IPS-15b (cell line): ENCODE measurements around the gene PDE3B.
"Not testable (repeated sequence)": the region's sequence is repeated elsewhere in the genome, so short reads cannot be mapped to it uniquely, and the experiment has no call there.

Experiments
- H3K27me3 ChIP-seq: one replicate; pipeline ENCODE4 v1.6.1; 2013; ENCODE audit warnings: low read length; ENCODE audit not compliant: control insufficient read depth, insufficient read depth
- H3K36me3 ChIP-seq: one replicate; pipeline ENCODE4 v1.6.1; 2013; ENCODE audit warnings: low read length; ENCODE audit not compliant: control insufficient read depth, insufficient read depth
- H3K4me1 ChIP-seq: one replicate; pipeline ENCODE4 v1.6.1; 2013; ENCODE audit warnings: mild to moderate bottlenecking, low read length; ENCODE audit not compliant: control insufficient read depth, insufficient read depth
- H3K4me3 ChIP-seq: one replicate; pipeline ENCODE4 v1.5.1; 2013; ENCODE audit warnings: low read depth, low read length
- H3K9ac ChIP-seq: one replicate; pipeline ENCODE4 v1.6.1; 2013; ENCODE audit warnings: low read depth, mild to moderate bottlenecking, low read length
- H3K9me3 ChIP-seq: one replicate; pipeline ENCODE4 v1.6.1; 2013; ENCODE audit warnings: mild to moderate bottlenecking, low read length; ENCODE audit not compliant: control insufficient read depth, insufficient read depth

Gene PDE3B

DNA sequence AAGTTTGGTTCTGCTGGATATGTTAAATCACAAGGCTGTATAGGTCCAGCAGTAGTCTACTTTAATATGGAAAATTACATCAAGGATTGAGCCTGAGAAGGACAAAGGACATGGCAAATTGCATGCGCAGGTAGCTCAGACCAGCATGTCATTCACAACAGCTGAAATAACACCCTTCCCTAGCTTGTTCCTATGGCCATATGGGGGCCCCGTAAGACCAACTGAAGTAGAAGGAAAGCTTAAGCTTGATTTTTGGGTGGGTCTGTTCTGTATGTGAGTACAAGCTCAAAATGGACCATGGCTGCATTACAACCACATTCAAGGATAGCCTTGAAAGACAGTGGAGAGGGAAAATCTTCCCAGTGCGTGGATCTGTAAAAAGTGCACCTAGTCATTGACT is 20.6 kb upstream of the PDE3B start:
- Histone ChIP-seq H3K4me1 (no peaks in the 10 kb centered on the region), H3K9ac (no peak overlapping the region), H3K9me3 (no peaks in the 10 kb centered on the region)

DNA sequence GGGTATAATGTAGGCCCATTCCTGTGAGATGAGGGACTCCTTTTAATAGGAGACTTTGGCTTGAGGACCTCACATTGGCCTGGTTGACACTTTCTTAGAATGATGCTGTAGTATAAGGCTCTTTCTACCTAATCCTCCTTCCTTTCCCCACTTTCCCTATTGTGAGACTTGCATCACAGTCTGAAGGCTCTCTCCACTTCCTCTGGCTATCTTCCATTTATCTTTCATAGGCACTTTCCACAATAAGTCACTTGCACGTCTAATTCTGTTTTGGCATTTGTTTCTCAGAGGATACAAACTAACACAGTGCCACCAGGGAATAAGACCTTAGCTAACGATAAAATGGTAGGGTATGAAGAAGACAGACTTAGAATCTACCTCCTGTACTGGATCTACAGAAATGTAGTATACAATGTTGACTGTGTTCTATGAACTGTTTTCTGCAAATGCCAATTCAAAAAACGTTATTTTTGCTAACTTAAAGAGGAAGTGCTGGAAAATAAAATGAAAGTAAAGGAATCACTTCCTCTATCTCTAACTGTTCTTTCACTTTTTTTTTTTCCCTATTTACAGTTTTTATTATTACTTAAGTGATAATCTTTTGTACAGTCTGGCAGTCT is 17.9 kb upstream of the PDE3B start:
- H3K36me3 ChIP-seq, result no peaks in the 10 kb centered on the region
- H3K4me1 ChIP-seq, result no peaks in the 10 kb centered on the region
- no peak overlapping the region for H3K4me3 ChIP-seq
- H3K9ac ChIP-seq, result no peak overlapping the region
- H3K27me3 ChIP-seq, result no peaks in the 10 kb centered on the region
- H3K9me3 ChIP-seq, result no peaks in the 10 kb centered on the region

More for the DNA sequence above, 20.6 kb upstream of the PDE3B start:
- H3K36me3 ChIP-seq, result no peaks in the 10 kb centered on the region
- H3K27me3 ChIP-seq, result no peaks in the 10 kb centered on the region
- no peak overlapping the region for H3K4me3 ChIP-seq

DNA sequence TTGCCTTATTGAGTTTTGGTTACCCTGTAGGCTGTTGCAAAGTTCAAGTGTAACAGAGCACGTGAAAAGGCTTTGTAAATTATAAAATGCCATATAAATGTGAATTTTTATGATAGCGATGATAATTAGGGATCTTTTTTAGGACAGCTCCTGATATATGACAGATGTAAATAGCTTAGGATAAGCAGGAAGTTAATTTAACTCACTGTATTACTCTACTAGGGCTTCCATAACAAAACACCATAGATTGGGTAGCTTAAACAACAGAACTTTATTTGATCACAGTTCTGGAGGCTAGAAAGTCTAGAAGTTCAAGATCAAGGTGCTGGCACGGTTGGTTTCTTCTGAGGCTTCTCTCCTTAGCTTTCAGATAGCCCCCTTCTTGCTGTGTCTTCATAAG is 17.0 kb upstream of the PDE3B start:
- Histone ChIP-seq H3K4me1 (no peaks in the 10 kb centered on the region), H3K4me3 (no peak overlapping the region), H3K27me3 (no peaks in the 10 kb centered on the region)

DNA sequence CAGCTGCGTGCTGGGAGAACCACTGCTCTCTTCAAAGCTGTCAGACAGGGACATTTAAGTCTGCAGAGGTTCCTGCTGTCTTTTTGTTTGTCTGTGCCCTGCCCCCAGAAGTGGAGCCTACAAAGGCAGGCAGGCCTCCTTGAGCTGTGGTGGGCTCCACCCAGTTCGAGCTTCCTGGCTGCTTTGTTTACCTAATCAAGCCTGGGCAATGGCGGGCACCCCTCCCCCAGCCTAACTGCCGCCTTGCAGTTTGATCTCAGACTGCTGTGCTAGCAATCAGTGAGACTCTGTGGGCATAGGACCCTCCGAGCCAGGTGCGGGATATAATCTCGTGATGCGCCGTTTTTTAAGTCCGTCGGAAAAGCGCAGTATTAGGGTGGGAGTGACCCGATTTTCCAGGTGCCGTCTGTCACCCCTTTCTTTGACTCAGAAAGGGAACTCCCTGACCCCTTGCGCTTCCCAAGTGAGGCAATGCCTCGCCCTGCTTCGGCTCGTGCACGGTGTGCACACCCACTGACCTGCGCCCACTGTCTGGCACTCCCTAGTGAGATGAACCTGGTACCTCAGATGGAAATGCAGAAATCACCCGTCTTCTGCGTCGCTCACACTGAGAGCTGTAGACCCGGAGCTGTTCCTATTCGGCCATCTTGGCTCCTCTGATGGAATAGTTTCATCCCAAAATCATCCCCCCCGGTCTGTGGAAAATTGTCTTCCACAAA is 9.9 kb upstream of the PDE3B start:
- not testable (repeated sequence) for H3K9me3 ChIP-seq, H3K4me1 ChIP-seq, H3K36me3 ChIP-seq, H3K27me3 ChIP-seq, H3K9ac ChIP-seq, H3K4me3 ChIP-seq

More for the DNA sequence above, 17.0 kb upstream of the PDE3B start:
- H3K9me3 ChIP-seq, result no peaks in the 10 kb centered on the region
- H3K36me3 ChIP-seq, result no peaks in the 10 kb centered on the region
- no peak overlapping the region for H3K9ac ChIP-seq

DNA sequence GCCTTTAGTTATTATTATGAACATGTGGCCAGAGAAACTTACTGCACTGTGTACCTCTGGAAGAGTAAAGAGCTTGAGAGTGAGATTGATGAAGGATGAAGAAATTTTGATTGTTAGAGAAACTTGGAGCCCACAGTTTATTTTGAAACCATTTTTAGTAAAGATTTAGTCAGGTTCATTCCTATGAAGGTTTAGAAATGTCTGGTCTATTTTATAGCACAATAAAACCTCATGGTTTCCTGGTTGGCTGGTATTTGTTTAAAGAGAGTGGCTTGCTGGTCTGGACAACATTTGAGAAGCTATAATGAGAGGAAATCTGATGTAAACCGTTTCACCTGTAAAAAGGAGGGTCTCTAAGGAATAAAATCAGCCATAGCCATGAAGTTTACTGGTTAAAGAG is 8.8 kb upstream of the PDE3B start:
- no peaks in the 10 kb centered on the region for H3K4me1 ChIP-seq
- H3K9me3 ChIP-seq, result no peaks in the 10 kb centered on the region
- no peak overlapping the region for H3K9ac ChIP-seq
- no peaks in the 10 kb centered on the region for H3K36me3 ChIP-seq
- peaks cover 3% of the 10 kb centered on the region for H3K27me3 ChIP-seq
- H3K4me3 ChIP-seq, result no peak overlapping the region

DNA sequence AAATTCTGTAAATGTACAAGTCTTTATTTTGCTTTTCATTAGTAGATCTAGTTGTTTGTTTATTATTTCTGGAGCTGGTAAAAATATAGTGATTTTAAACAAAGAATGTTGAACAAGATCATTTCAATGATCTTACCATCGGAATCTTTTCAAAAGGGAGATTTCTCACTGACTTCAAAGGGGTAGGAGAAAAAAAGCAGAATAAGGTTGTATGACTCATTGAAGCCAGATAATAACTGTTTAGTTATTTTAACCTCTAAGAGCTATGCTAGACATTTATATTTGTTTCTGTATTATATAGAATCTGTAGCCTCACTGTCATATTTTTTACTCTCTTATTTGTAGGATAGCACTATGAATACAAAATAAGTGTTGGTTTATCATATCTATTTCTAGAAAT is 8.1 kb upstream of the PDE3B start:
- no peaks in the 10 kb centered on the region for H3K4me1 ChIP-seq
- H3K4me3 ChIP-seq, result no peak overlapping the region
- H3K36me3 ChIP-seq, result no peaks in the 10 kb centered on the region
- peaks cover 3% of the 10 kb centered on the region for H3K27me3 ChIP-seq
- H3K9ac ChIP-seq, result no peak overlapping the region
- no peaks in the 10 kb centered on the region for H3K9me3 ChIP-seq

DNA sequence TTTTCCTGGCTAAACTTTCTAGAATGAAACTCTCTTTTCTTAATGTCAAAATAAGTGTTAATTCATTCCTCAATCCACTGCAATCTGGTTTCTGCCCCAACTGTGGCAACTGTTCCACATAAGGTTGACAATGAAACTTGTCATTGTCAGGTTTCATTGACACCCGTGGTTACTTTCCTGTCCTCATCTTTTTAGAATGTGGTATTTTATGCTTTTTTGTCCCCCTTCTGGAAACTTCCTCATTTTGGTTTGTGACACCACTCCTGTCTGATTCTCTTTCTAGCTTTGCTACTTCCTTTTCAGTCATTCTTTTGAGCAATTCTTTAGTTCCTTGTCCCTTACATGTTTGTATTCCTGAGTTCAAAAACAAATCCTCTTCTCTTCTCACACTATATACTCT is 7.5 kb upstream of the PDE3B start:
- Histone ChIP-seq H3K36me3 (no peaks in the 10 kb centered on the region), H3K4me3 (no peak overlapping the region), H3K9me3 (no peaks in the 10 kb centered on the region), H3K27me3 (peaks cover 3% of the 10 kb centered on the region), H3K4me1 (no peaks in the 10 kb centered on the region), H3K9ac (no peak overlapping the region)

DNA sequence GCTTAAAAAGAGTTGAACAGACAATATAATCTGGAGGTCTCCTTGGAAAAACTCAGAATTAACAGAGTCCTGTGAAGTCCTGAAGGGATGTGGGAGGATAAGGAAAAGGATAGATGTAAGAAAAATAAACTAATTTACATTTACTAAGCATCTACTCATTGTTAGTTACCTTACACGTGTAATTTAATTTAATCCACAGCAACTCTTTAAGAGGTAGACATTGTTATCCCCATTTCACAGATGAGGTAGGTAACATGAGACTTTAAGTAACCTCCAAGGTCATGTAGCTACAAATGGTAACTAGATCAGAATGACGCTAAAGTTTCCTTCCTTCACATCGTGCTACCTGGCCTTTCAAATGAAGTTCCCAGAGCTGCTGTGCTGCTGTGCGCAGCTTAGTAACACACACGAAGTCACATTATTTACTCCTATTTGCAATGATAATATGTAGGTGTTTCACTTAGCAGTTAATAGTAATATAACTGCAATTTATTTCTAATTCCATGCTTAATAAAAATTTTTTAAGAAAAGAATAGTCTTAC is 5.7 kb upstream of the PDE3B start:
- no peaks in the 10 kb centered on the region for H3K4me1 ChIP-seq
- no peak overlapping the region for H3K4me3 ChIP-seq
- H3K27me3 ChIP-seq, result peaks cover 16% of the 10 kb centered on the region
- no peaks in the 10 kb centered on the region for H3K36me3 ChIP-seq
- no peak overlapping the region for H3K9ac ChIP-seq
- no peaks in the 10 kb centered on the region for H3K9me3 ChIP-seq

DNA sequence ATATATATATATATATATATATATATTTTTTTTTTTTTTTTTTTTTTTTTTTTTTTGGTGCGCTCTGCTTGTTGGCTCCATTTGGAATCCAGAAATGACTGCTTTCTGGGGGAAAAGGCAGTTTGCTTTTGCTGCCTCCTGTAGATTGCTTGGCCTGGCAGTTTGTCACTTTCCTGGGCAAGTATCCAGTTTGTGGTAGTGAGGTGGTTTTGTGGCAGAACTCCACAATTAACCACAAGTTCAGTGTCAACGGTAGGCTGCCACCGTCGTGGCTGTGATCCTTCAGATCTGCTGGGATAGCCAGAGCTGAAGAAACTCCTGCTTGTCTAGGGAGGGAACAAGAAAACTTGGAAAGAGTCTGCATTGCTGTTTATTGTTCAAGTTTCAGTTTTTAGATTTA is 5.0 kb upstream of the PDE3B start:
- H3K4me1 ChIP-seq, result no peaks in the 10 kb centered on the region
- H3K9ac ChIP-seq, result no peak overlapping the region
- no peak overlapping the region for H3K4me3 ChIP-seq
- peaks cover 20% of the 10 kb centered on the region for H3K27me3 ChIP-seq
- no peaks in the 10 kb centered on the region for H3K36me3 ChIP-seq
- no peaks in the 10 kb centered on the region for H3K9me3 ChIP-seq

DNA sequence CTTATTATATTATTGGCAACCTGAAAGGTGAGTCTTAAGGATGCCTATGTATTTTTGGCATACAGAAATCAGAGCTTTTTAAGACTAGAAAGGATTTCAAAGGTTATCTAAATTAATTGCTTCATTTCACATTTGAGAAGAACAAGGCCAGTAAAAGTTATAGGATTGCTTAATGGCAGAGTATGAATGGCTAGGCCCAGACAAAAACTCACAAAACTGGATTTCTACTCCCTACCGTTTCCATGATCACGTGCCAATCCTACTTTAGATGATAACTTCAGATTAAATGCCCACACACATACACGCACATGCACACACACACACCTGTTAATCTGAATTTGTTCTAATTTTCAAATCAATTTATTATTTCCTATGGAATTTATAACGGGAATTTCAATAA is 1.8 kb upstream of the PDE3B start:
- H3K27me3 ChIP-seq, result peaks cover 39% of the 10 kb centered on the region
- H3K9ac ChIP-seq, result no peak overlapping the region
- H3K36me3 ChIP-seq, result no peaks in the 10 kb centered on the region
- H3K9me3 ChIP-seq, result no peaks in the 10 kb centered on the region
- no peak overlapping the region for H3K4me3 ChIP-seq
- H3K4me1 ChIP-seq, result peaks cover 2% of the 10 kb centered on the region

DNA sequence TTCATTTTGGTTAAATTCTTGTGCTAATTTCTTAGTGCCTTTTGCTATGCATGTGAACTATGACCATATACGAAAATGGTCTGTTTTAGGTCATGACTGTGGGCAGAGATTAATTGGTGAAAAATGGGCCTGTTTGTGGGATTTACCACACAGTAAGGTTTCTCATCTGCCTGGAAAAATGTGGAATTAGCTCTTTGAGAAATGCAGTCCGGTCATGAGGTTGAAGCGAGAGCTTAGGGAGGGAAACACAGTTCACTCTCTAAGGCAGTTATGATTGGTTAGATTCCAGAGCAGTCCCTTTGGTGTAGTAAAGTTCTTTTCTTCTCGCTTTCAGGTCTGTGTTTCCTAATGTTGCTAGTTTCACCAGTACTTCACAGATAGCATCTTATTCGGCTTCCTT is 1.2 kb upstream of the PDE3B start:
- Histone ChIP-seq H3K4me1 (peaks cover 2% of the 10 kb centered on the region), H3K4me3 (no peak overlapping the region), H3K36me3 (no peaks in the 10 kb centered on the region), H3K9me3 (no peaks in the 10 kb centered on the region), H3K27me3 (peaks cover 43% of the 10 kb centered on the region), H3K9ac (no peak overlapping the region)
